NCI-H2196 (cell line): ENCODE data around the gene RCBTB2.

Source experiments
- DNase-seq: peaks from one replicate; lab custom pipeline; 2025; ENCODE audit not compliant: unreplicated experiment; lab: John Stamatoyannopoulos, UW

RCBTB2 gene

GRCh38 chr13:48496271-48497161, 36.4 kb downstream of the RCBTB2 start:
- DNase-seq, result no peak

DNA sequence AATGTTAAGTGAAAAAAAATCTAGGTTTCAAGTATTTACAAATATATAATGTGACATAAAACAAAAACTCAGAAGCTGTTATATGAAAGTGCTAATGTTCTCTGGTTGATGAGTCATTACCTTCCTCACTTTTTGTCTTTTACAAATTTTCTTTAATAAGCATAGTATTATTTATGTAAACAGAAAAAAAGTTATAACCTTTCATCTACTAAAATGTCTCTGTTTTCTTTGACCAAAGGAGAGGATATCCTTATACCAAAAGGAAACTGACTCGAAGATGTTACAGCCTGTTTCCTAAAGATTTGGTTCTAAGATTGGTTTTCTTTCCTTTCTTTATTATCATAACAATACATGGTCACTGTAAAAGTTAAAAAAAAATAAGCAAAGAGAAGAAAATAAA, 38.0 kb downstream of the RCBTB2 start:
- no peak for DNase-seq

- DNase-seq, result peak; percentile 30
These were observed 39.0 kb downstream of the RCBTB2 start for GRCh38 chr13:48493851-48494250.

- no peak for DNase-seq
These were observed 39.7 kb downstream of the RCBTB2 start for GRCh38 chr13:48493066-48493765.

DNA sequence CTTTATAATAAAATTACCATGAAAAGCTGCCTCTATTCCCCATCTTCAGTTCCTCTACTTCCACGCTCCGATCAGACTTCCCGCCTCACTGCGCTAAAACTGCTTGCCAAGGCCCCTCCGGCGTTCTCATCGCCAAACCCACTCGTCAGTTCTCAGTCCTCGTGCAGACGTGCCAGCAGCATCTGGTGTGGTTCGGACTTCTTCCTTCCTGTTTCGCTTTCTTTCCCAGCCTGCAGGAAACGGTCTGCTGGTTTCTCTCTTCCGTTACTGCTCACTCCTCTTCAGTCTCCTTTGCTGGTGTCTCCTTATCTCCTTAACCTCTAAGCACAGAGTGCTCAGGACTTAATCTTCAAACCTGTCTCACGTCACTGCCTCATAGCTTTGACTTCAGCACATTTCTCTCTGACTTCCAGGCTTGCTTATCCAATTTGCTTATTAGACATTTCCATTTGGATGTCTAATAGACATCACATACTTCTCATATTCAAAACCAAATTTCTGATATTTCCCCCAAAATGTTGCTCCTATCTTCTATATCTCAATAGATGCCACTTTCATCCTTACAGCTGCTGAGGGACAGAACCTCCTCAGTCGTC, 40.3 kb downstream of the RCBTB2 start:
- no peak for DNase-seq

DNA sequence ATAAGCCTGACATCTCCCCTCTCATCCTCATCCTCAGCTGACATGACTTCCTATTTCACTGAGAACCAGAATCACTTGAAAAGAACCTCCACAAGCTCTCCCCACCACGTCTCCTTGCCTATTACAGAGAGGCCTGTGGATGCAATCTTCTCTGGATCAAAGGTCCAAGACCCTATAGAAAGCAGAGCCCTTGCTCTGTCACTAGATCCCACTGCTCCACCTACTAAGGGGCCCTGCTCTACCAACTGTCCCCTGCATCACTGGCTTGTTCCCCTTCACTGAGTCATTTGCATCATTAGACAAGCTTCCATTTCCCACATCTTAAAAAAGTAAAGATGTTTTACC, 40.8 kb downstream of the RCBTB2 start:
- no peak for DNase-seq

DNA sequence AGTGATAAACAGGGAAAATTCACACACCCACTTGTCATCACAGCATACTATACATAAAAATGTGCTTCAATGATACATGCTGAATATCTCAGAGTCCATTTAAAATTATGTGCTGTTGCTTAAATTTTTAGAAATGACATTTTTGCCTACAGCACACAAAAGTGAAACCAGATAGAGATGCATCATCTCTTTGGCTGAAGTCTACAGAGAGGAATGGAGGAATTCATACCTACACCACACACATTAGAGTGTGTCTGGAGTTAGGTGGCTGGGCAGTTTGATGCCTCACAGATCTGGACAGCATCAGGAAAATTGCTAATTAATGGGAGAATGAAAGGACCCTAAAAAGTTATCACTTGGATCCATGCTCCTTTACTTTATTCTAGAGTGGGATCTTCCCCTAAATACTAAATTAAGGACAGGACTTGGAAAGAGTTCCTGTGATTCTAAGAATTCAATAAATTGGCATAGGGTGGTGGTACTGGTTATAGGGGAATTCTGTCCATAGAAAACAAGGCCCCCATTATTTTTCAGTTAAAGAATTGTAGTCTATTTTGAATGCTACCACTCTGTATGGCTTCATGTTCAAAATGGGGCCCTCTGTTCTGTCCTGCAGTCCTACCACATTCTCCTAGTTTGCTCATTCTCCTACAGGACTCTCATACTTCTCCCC, 41.3 kb downstream of the RCBTB2 start:
- no peak for DNase-seq

DNA sequence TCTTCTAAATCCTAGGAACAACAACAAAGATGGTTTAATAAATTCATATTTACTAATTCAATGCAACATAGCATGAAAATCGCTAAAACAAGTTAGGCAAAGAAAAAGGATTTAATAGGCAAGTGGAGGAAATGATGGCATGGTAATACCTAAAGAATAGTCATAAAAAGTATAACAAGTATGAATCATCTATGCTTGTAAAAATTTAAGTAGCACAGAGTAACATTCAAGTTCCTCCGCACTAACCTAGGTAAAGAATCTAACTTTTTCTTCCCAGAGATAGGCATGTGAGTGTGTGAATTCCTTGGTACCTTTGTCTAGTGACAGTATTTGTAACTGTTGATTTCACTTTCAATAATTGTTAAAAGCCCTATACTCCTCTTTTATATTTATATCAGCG, 42.6 kb downstream of the RCBTB2 start:
- no peak for DNase-seq

- DNase-seq, result no peak
These were observed 43.2 kb downstream of the RCBTB2 start for GRCh38 chr13:48489666-48490065.

DNA sequence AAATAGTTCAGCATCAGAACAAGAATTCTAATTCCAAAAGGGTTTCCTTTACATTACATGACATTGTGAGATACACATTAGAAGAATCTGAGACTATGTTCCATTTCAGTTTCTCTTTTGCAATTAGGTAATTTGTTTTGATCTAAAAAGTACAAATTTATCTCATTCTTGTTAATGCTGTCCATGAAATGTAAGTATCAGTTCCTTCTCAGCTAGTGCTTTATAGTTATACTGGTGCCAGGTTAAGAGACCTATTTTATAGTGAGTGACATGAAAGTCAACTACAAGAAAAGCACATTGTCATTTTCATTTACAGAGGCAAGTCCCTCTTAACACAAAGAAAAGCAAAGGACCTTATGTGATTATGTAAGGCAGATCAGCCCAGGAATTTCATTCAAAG, 43.9 kb downstream of the RCBTB2 start:
- DNase-seq, result no peak

DNA sequence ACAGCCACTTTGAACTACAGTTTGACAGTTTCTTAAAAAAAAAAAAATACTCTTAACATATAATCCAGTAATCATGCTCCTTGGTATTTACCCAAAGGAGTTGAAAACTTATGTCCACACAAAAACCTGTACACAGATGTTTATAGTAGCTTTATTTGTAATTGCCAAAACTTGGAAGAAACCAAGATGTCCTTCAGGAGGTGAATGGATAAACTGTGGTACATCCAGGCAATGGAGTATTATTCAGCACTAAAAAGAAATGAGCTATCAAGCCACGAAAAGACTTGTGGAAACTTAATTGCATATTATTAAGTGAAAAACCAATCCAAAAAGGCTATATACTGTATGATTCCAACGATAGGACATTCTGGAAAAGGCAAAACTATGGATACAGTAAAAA, 44.9 kb downstream of the RCBTB2 start:
- DNase-seq, result no peak

- DNase-seq, result no peak
These were observed 46.0 kb downstream of the RCBTB2 start for GRCh38 chr13:48486836-48487235.

DNA sequence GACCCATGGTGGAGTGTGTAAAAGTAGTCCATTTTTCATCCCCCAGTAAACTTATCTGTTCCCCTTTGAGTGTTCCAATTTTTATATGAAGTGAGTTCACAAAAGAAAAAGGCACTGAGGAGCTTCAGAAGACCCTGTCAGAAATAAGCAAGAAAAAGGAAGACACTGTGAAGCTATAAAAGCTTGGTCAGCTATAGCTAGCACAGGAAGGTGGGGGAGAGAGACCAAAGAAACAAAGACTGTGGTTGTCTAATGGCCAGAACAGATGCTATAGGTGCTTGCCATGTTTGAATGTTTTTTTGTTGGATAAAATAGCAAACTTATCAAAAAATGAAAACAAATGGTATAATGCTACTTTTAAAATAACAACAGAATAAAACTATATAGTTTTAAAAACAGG, 46.5 kb downstream of the RCBTB2 start:
- no peak for DNase-seq

DNA sequence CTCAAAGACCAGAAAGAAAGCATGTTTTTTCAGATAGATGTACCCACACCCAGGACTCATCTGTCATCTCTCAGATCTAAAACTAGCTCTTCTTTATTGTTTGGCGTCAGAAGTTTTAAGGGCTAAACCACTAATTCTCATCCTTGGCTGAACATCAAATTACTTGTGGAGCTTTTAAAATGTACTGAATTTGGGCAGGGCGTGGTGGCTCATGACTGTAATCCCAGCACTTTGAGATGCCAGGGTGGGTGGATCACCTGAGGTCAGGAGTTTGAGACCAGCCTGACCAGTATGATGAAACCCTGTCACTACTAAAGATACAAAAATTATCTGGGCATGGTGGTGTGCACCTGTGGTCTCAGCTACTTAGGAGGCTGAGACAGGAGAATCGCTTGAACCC, 47.4 kb downstream of the RCBTB2 start:
- no peak for DNase-seq

DNA sequence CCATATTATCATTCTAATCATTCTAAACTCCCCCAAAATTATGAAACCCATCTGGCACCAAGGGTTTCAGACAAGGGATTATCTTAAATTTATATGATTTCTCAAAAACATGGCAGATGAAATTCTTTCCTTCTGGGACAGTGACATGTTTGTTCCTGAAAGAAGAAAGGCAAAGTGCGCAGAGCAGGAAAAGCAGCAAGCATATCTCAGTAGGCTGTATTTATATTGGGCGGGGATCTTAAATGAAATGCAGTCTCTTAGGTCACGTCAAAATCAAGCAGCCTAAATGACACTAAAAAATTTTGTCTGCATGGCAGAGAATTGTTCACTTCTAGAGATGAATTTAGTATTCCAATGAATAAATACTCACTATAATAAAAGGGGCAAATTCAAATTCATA, 49.3 kb downstream of the RCBTB2 start:
- DNase-seq, result no peak

GRCh38 chr13:48478391-48478790, 54.5 kb downstream of the RCBTB2 start:
- DNase-seq, result no peak

GRCh38 chr13:48477191-48477855, 55.6 kb downstream of the RCBTB2 start:
- no peak for DNase-seq

DNA sequence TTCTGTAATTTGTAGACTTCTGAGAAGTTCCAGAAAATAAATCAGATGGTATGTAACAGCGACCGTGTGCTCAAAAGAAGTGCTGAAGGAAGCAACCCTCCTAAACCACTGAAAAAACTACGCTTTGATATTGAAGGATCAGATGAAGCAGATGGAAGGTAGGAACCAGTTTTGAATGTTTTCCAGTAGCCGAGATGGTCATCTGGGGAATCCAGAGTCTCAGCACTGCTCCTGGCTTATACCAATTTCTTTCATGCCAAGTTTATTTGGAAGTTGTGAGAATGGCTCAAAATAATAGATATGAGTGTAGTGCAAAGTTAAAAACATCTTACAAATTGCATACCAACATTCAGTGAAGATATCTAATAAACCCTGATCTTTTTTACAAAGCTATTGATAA, 56.2 kb downstream of the RCBTB2 start:
- DNase-seq, result no peak

- DNase-seq, result no peak
These were observed 56.7 kb downstream of the RCBTB2 start for GRCh38 chr13:48476215-48476614.

GRCh38 chr13:48475230-48475629, 57.6 kb downstream of the RCBTB2 start:
- DNase-seq, result no peak

DNA sequence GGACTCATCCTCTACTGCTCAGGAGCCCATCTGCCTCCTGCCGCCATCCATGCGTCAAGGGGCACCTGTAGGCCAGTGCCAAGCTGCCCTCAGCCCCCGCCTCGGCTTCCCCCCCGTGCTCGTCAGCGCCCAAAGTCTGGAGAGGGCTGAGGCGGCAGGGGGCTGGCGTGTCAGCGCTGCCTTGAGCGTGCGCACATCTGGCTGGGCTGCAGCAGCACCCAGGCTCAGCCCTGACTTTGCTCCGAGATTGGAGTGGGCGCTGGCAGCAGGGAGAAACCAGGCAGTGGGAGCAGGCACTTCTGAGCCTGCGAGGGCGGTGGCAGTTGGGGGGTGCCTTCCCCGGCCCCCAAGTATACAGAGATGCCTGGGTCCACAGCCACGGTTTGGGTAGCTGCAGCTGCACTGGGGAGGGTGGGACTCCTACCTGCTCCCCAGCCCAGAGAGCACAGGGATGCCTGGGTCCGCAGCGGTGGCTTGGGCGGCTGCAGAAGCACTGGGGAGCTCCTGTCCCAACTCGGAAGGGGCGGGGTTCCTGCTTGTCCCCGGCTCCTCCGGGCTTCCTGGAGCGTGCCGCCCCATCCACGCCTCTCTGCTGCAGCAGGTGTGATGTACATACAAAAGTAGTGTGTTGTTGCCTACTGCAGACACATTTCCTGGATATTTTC, 75.2 kb downstream of the RCBTB2 start:
- DNase-seq, result no peak
